22Rv1 (cell line): ENCODE results near the gene BTN2A1.

Source experiments
- ZFX ChIP-seq: fragments of 450-650 bp; IDR thresholded peaks from 2 replicates; pipeline ENCODE4 v1.6.1; 2017; ENCODE audit warnings: antibody characterized with exemption, borderline replicate concordance
- TF ChIP-seq, protein P1 (sequence below): fragments of 450-650 bp; IDR thresholded peaks from 2 replicates; pipeline ENCODE4 v1.5.1; 2017; ENCODE audit warnings: mild to moderate bottlenecking

DNA sequence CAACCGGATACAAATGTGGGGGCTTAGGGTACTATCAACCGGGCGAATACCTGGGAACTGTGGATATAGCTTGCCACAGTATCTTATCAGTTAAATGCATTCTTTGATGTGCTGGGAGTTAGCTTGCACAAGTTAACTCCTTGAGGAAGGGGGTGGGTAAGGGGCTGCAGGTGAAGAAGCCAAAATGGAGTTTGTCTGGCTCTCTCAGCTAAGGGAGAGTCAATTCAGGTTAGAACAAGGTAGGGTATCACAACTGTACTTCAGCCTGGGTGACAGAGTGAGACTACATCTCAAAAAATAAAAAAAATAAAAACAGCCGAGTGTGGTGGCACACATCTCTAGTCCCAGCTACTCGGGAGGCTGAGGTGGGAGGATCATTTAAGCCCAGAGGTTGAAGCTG, 33.8 kb downstream of the BTN2A1 start:
- TF ChIP-seq, protein P1, sequence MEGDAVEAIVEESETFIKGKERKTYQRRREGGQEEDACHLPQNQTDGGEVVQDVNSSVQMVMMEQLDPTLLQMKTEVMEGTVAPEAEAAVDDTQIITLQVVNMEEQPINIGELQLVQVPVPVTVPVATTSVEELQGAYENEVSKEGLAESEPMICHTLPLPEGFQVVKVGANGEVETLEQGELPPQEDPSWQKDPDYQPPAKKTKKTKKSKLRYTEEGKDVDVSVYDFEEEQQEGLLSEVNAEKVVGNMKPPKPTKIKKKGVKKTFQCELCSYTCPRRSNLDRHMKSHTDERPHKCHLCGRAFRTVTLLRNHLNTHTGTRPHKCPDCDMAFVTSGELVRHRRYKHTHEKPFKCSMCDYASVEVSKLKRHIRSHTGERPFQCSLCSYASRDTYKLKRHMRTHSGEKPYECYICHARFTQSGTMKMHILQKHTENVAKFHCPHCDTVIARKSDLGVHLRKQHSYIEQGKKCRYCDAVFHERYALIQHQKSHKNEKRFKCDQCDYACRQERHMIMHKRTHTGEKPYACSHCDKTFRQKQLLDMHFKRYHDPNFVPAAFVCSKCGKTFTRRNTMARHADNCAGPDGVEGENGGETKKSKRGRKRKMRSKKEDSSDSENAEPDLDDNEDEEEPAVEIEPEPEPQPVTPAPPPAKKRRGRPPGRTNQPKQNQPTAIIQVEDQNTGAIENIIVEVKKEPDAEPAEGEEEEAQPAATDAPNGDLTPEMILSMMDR, result no peak
- no peak for TF ChIP-seq ZFX
